HCEC 1CT (cell line): ENCODE measurements around the gene RNF214.
"Not testable (repeated sequence)": the region's sequence is repeated elsewhere in the genome, so short reads cannot be mapped to it uniquely, and the experiment has no call there.

ENCODE experiments used
- DNase-seq: peaks from one replicate; pipeline ENCODE4 v3.0.0-alpha.2; 2017

Gene RNF214

GRCh38 chr11:117318738-117319137, 86.3 kb downstream of the RNF214 start:
- DNase-seq: no peak

GRCh38 chr11:117319214-117319840, 86.9 kb downstream of the RNF214 start:
- DNase-seq: peak; percentile 69

DNA sequence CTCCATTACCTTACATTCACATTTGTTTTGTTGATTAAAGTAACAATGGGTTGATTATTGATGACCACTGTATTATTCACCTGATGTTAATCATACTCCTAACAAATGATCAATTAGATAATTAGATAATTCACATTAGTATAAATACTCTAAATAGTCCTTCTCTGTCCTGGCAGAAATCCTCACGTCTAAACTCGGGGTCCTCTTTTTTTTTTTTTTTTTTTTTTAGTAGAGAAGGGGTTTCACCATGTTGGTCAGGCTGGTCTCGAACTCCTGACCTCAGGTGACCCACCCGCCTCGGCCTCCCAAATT, 94.7 kb downstream of the RNF214 start:
- not testable (repeated sequence) for DNase-seq

DNA sequence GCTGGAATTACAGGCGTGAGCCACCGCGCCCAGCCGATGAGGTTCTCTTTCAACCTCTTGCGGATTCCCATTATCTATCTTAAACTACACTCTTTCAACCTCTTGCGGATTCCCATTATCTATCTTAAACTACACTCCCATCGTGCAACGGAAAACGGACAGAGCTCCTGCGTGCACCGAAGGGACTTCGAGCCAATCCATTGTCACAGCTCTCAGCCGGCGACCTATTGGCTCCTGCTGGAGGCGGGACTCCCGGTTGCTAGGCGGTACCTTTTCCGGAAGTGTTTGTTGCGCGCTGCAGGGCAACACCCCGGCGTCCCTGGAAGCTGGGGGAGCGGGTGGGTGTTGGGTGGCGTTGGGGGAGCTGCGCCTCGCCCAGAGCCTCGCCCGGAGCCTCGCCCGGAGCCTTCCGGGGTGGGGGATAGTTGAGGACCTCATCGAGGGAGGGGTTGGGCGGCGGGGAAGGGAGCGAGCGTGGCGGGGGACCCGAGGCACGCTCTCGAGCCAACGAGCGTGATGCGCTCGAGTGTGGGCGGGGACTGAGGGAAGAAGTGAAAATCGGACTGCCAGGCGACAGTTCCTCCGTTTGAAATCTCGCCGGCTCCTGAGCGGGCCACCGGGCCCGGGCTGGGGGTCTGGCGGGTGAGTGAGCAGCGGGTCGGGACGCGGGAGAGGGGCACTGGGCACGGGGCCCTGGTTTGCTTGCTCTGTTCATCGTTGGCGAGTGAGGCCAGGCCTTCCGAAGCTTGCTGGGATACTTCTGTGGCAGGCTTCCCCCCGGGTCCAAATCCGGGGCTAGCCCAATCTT, 95.3 kb downstream of the RNF214 start, which contains the start of gene CEP164:
TSS of gene CEP164 (plus strand) at position 288 of the 808 bp plus-strand sequence. CDS start 10,733 bp downstream, outside the sequence.
- DNase-seq: peak; percentile 97

DNA sequence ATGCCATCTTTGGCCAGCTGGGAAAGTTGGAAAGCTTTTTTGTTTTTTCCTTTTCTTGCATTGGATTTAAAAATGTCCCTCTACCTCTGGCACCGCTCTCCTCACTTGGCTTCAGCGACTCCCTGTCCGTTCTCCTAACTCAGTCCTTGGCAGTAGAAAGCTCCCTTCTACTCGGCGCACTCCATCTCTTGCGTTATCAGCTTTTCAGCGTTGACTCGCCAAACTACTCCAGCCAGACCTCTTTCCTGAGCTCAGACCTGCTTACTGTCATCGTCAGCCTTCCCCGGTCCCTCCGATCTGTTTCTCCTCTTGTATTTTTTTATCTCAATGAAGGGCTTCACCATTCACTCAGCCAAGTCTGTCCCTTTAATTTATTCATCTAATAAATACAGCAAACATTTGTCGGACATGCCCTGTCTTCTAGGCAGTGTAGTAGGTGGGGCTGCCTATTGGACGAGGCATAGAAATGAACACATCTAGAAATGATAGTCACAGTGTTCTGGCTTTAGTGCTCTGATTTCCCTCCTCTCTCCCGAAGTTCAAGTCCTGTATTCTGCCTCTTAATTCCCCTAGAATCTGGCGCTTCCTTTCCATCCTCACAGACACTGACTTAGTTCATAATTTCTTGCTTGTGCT, 96.0 kb downstream of the RNF214 start:
- DNase-seq: peak; percentile 48

GRCh38 chr11:117332843-117333242, 100.4 kb downstream of the RNF214 start:
- no peak for DNase-seq

GRCh38 chr11:117333917-117334316, 101.4 kb downstream of the RNF214 start:
- DNase-seq: no peak

- DNase-seq: no peak
These were observed 102.4 kb downstream of the RNF214 start for GRCh38 chr11:117334896-117335295.

- DNase-seq: no peak
These were observed 102.9 kb downstream of the RNF214 start for GRCh38 chr11:117335399-117335798.
